ENCODE data around the gene RASSF3. TPM values are rescaled to one million over a fixed set of nuclear protein-coding genes. Genes with fewer than 3 reads are reported as not detected.

RASSF3 gene
- total and polyA plus RNA-seq, 5 donors from 2014 or later: 5.5 to 158 (median 10.5) TPM

DNA sequence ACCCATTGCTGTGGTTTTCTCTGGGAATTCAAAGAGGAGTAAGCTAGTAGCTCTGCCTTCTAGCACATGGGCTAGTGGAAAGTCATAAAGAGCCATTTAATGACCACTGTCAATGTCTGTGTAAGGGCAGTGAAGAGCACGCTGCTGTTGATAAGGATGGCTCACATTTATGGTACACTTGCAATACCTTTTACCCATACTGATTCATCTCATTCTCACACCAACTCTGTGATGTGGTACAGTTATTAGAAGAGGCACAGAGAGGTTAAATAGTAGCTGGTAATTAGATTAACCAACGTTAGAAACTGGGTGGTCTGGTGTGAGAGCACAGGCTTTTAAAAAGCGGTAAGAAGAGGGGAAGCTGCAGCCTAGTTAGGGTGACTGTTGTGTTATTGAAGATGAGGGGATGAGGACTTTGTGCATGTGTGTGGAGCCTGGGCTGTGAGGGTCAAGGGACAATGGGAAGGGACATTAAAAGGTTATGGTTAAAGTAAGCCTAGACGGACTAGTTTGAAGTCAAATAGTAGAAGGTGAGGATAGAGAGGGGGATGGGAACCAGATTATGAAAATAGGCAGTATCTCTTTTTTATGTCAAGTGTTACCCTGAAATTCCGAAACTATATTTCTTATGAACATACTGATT, 25.2 kb downstream of the RASSF3 start:
- no peaks in the 10 kb centered on the region for H3K9me3 ChIP-seq (ENCODE audit: control insufficient read depth in 2 of 2, low read length in 2 of 2)
- no peaks in the 10 kb centered on the region for H3K27me3 ChIP-seq (ENCODE audit: control insufficient read depth, insufficient read depth, low read length)
- peaks cover 48 to 98% (median 79%) of the 10 kb centered on the region in 4 donors for H3K4me1 Mint-ChIP-seq
- peak overlapping the region; percentile 44 for H3K27ac ChIP-seq (ENCODE audit: insufficient read depth, low read length, poor library complexity, severe bottlenecking)
- peaks cover 60% of the 10 kb centered on the region for H3K36me3 Mint-ChIP-seq
- peak overlapping the region; percentile 30 to 59 (median 53) for H3K27ac Mint-ChIP-seq
- peaks cover 34% of the 10 kb centered on the region for H3K36me3 ChIP-seq (ENCODE audit: control insufficient read depth, insufficient read depth, low read length)
- peak overlapping the region; percentile 33 for H3K4me3 ChIP-seq (ENCODE audit: low read depth, low read length)
- H3K27me3 Mint-ChIP-seq: no peaks in the 10 kb centered on the region
- H3K9me3 Mint-ChIP-seq: peaks cover 0 to 8% (median 2%) of the 10 kb centered on the region in 7 donors
- peaks cover 80% of the 10 kb centered on the region for H3K4me1 ChIP-seq (ENCODE audit: control insufficient read depth, insufficient read depth, low read length, poor library complexity, severe bottlenecking)
- no peak for ATAC-seq (ENCODE audit: low read depth in 2 of 2)
- no peak for DNase-seq
- peak overlapping the region; percentile 1 to 71 (median 48) for H3K4me3 Mint-ChIP-seq

DNA sequence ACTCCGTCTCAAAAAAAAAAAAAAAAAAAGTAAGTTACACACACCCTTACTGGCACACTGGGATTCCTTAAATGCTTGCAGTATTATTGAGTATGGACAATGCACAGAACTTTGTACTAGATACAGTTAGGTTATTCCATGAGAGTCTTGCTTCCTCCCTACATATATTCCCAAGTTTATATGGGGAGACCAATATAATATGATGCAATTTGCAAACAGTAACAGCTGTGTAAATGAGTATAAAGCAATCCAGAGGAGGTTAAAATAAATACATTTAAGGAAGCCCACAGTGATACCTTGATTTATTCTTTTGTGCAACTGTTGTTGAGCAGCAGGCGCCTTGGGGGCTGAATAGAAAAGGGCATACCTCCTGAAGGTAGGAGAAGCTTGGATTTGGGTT, 26.6 kb downstream of the RASSF3 start:
- Mint-ChIP-seq H3K4me3 (peak overlapping the region in 3 of 4 donors; percentile 13 to 44 (median 30)), H3K4me1 (peaks cover 38 to 96% (median 66%) of the 10 kb centered on the region in 4 donors), H3K36me3 (peaks cover 46% of the 10 kb centered on the region), H3K27me3 (no peaks in the 10 kb centered on the region), H3K9me3 (peaks cover 0 to 8% (median under 1%) of the 10 kb centered on the region in 7 donors), H3K27ac (peak overlapping the region; percentile 65 to 89 (median 74))
- Histone ChIP-seq H3K4me1 (ENCODE audit: control insufficient read depth, insufficient read depth, low read length, poor library complexity, severe bottlenecking) (peaks cover 74% of the 10 kb centered on the region), H3K27me3 (ENCODE audit: control insufficient read depth, insufficient read depth, low read length) (no peaks in the 10 kb centered on the region), H3K27ac (ENCODE audit: insufficient read depth, low read length, poor library complexity, severe bottlenecking) (no peak overlapping the region), H3K4me3 (ENCODE audit: low read depth, low read length) (peak overlapping the region; percentile 51), H3K9me3 (ENCODE audit: control insufficient read depth in 2 of 2, low read length in 2 of 2) (no peaks in the 10 kb centered on the region), H3K36me3 (ENCODE audit: control insufficient read depth, insufficient read depth, low read length) (peaks cover 24% of the 10 kb centered on the region)
- DNase-seq (no peak), ATAC-seq (ENCODE audit: low read depth in 2 of 2) (no peak)

DNA sequence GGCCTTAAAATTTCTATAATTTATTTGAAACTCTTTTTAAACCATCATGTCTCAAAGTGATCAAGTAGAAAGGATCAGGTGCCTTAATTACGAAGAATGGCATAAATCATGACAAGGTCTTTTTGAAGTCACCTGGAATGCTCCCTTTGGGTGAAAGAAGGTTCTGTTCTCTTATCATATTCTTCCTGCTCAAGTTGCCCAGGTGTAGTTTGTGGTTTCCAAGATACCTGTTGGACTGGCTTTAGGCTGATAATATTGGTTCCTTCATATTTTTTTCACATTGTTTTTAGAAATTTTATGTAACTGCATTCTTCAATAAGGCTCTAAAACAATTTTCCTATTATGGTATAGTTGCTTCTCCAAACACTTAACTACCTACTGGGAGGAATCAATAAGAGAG, 29.2 kb downstream of the RASSF3 start:
- H3K4me3 ChIP-seq (ENCODE audit: low read depth, low read length): peak overlapping the region; percentile 45
- H3K27ac ChIP-seq (ENCODE audit: insufficient read depth, low read length, poor library complexity, severe bottlenecking): peak overlapping the region; percentile 55

DNA sequence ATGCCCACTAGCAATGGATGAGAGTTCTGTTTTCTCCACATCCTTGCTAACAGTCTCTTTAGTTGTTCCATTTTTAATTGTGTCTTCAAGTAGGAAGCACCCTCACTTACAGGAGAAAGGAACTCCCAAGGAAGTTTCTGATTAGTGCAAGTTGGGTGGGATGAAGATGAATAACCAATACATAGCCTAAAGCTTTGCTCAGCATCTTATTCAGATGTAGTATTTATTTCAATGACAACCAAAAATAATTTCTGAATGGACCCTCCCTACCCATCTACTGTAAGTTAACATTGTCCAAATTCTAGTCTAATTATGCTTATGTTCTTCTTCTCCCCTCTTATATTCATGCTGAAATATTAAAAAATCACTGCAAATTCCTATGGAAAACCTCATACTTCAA, 36.0 kb downstream of the RASSF3 start:
- ATAC-seq (ENCODE audit: low read depth in 2 of 2): no peak
- H3K36me3 ChIP-seq (ENCODE audit: control insufficient read depth, insufficient read depth, low read length): peaks cover 13% of the 10 kb centered on the region
- peak overlapping the region; percentile 32 for H3K4me3 ChIP-seq (ENCODE audit: low read depth, low read length)
- H3K27ac Mint-ChIP-seq: peak overlapping the region; percentile 37 to 73 (median 41)
- no peaks in the 10 kb centered on the region for H3K27me3 ChIP-seq (ENCODE audit: control insufficient read depth, insufficient read depth, low read length)
- H3K36me3 Mint-ChIP-seq: peaks cover 30% of the 10 kb centered on the region
- no peaks in the 10 kb centered on the region for H3K9me3 Mint-ChIP-seq
- peak overlapping the region in 3 of 4 donors; percentile 4 to 40 (median 40) for H3K4me3 Mint-ChIP-seq
- H3K4me1 Mint-ChIP-seq: peaks cover 50 to 92% (median 64%) of the 10 kb centered on the region in 4 donors
- no peaks in the 10 kb centered on the region for H3K9me3 ChIP-seq (ENCODE audit: control insufficient read depth in 2 of 2, low read length in 2 of 2)
- no peak for DNase-seq
- no peaks in the 10 kb centered on the region for H3K27me3 Mint-ChIP-seq
- peak overlapping the region; percentile 28 for H3K27ac ChIP-seq (ENCODE audit: insufficient read depth, low read length, poor library complexity, severe bottlenecking)
- peaks cover 71% of the 10 kb centered on the region for H3K4me1 ChIP-seq (ENCODE audit: control insufficient read depth, insufficient read depth, low read length, poor library complexity, severe bottlenecking)

More for the DNA sequence above, 29.2 kb downstream of the RASSF3 start:
- no peaks in the 10 kb centered on the region for H3K9me3 ChIP-seq (ENCODE audit: control insufficient read depth in 2 of 2, low read length in 2 of 2)
- Mint-ChIP-seq H3K36me3 (peaks cover 34% of the 10 kb centered on the region), H3K9me3 (peaks cover 0 to 2% (median 0%) of the 10 kb centered on the region in 7 donors), H3K4me3 (peak overlapping the region in 2 of 4 donors; percentile 23 to 35), H3K4me1 (peaks cover 35 to 94% (median 62%) of the 10 kb centered on the region in 4 donors), H3K27me3 (no peaks in the 10 kb centered on the region), H3K27ac (peak overlapping the region; percentile 65 to 81 (median 71))
- no peaks in the 10 kb centered on the region for H3K27me3 ChIP-seq (ENCODE audit: control insufficient read depth, insufficient read depth, low read length)
- ATAC-seq (ENCODE audit: low read depth in 2 of 2) (no peak), DNase-seq (no peak)
- H3K36me3 ChIP-seq (ENCODE audit: control insufficient read depth, insufficient read depth, low read length): peaks cover 12% of the 10 kb centered on the region
- H3K4me1 ChIP-seq (ENCODE audit: control insufficient read depth, insufficient read depth, low read length, poor library complexity, severe bottlenecking): peaks cover 69% of the 10 kb centered on the region

DNA sequence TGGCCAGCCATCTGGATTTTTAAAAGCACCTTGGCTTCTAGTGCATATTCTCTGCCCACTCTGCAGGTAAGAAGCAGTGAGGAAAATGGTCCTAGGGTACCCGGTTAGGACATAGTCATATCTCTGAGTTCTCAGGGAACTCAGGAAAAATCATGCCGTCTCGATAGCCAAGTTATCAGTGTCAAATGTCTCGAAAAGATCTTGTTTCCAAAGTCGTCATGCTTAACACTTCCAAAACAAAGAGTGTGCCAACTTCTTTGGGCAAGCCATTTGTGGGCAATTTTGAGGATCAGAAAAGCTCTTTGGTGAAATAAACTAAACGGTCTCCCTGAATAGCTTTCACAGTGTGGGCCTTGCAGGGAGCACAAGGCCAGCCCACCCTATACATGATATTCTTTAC, 39.2 kb downstream of the RASSF3 start:
- Histone ChIP-seq H3K4me3 (ENCODE audit: low read depth, low read length) (peak overlapping the region; percentile 35), H3K9me3 (ENCODE audit: control insufficient read depth in 2 of 2, low read length in 2 of 2) (no peaks in the 10 kb centered on the region), H3K36me3 (ENCODE audit: control insufficient read depth, insufficient read depth, low read length) (peaks cover 12% of the 10 kb centered on the region), H3K27ac (ENCODE audit: insufficient read depth, low read length, poor library complexity, severe bottlenecking) (no peak overlapping the region), H3K27me3 (ENCODE audit: control insufficient read depth, insufficient read depth, low read length) (no peaks in the 10 kb centered on the region), H3K4me1 (ENCODE audit: control insufficient read depth, insufficient read depth, low read length, poor library complexity, severe bottlenecking) (peaks cover 77% of the 10 kb centered on the region)
- Mint-ChIP-seq H3K9me3 (no peaks in the 10 kb centered on the region), H3K4me3 (peak overlapping the region in 3 of 4 donors; percentile 22 to 41 (median 34)), H3K36me3 (peaks cover 26% of the 10 kb centered on the region), H3K27me3 (no peaks in the 10 kb centered on the region), H3K27ac (peak overlapping the region; percentile 39 to 91 (median 83)), H3K4me1 (peaks cover 49 to 94% (median 65%) of the 10 kb centered on the region in 4 donors)
- DNase-seq: no peak
- ATAC-seq (ENCODE audit: low read depth in 2 of 2): no peak

DNA sequence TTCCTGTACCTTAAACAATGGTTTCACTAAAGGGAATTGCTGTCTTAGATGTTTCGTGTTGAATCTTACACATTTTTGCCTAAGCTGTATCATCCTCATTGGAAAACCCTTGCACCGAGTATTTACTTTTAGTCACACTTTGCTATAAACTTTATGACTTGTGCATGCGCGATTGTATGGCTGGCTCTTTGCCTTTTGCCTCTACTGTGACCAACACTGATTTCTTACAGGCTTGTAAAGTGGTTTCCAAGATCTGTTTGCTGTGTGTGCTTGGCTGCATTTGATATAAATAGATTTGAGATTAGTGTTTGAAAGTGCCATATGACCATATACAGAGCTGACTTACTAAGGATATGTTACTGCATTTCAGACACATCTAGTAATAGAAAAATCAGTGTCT, 40.5 kb downstream of the RASSF3 start:
- Mint-ChIP-seq H3K27me3 (no peaks in the 10 kb centered on the region), H3K4me1 (peaks cover 47 to 91% (median 62%) of the 10 kb centered on the region in 4 donors), H3K27ac (peak overlapping the region; percentile 90 to 95 (median 91)), H3K4me3 (peak overlapping the region in 3 of 4 donors; percentile 34 to 38 (median 37)), H3K36me3 (peaks cover 28% of the 10 kb centered on the region), H3K9me3 (no peaks in the 10 kb centered on the region)
- H3K4me3 ChIP-seq (ENCODE audit: low read depth, low read length): no peak overlapping the region
- H3K36me3 ChIP-seq (ENCODE audit: control insufficient read depth, insufficient read depth, low read length): peaks cover 10% of the 10 kb centered on the region
- H3K9me3 ChIP-seq (ENCODE audit: control insufficient read depth in 2 of 2, low read length in 2 of 2): no peaks in the 10 kb centered on the region
- no peaks in the 10 kb centered on the region for H3K27me3 ChIP-seq (ENCODE audit: control insufficient read depth, insufficient read depth, low read length)
- ATAC-seq (ENCODE audit: low read depth in 2 of 2) (no peak), DNase-seq (no peak)
- no peak overlapping the region for H3K27ac ChIP-seq (ENCODE audit: insufficient read depth, low read length, poor library complexity, severe bottlenecking)
- peaks cover 76% of the 10 kb centered on the region for H3K4me1 ChIP-seq (ENCODE audit: control insufficient read depth, insufficient read depth, low read length, poor library complexity, severe bottlenecking)

DNA sequence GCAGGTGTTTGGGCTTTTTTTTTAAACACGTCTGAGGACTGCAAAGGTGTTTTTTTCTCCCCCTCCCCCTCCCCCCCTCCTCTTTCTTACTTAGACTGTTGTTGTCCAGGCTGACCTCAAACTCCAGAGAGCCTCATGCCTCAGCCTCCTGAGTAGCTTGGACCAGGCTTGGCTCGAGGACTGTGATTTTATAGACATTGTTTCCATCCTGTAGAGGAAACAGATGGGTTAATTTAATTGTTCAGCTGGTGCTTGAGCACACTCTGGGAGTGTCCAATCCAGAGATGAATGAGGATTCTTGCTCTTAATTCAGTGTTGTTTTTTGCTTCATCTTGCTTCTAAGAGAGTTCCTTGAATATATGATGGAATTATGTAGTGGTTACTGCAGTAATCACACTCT, 42.1 kb downstream of the RASSF3 start:
- Mint-ChIP-seq H3K4me3 (peak overlapping the region; percentile 39 to 54 (median 46)), H3K4me1 (peaks cover 51 to 93% (median 64%) of the 10 kb centered on the region in 4 donors), H3K27me3 (no peaks in the 10 kb centered on the region), H3K36me3 (peaks cover 38% of the 10 kb centered on the region), H3K9me3 (no peaks in the 10 kb centered on the region), H3K27ac (peak overlapping the region; percentile 88 to 91 (median 90))
- H3K27ac ChIP-seq (ENCODE audit: insufficient read depth, low read length, poor library complexity, severe bottlenecking): peak overlapping the region; percentile 48
- DNase-seq: no peak
- H3K27me3 ChIP-seq (ENCODE audit: control insufficient read depth, insufficient read depth, low read length): no peaks in the 10 kb centered on the region
- H3K4me1 ChIP-seq (ENCODE audit: control insufficient read depth, insufficient read depth, low read length, poor library complexity, severe bottlenecking): peaks cover 79% of the 10 kb centered on the region
- no peak for ATAC-seq (ENCODE audit: low read depth in 2 of 2)
- H3K9me3 ChIP-seq (ENCODE audit: control insufficient read depth in 2 of 2, low read length in 2 of 2): no peaks in the 10 kb centered on the region
- H3K4me3 ChIP-seq (ENCODE audit: low read depth, low read length): peak overlapping the region; percentile 27
- H3K36me3 ChIP-seq (ENCODE audit: control insufficient read depth, insufficient read depth, low read length): peaks cover 21% of the 10 kb centered on the region
